Bronchial epithelial cell (primary cell): ENCODE data around the gene TOP3A. TPM values are rescaled to one million over a fixed set of nuclear protein-coding genes. Genes with fewer than 3 reads are reported as not detected.
A peak's percentile ranks its signal among the peaks of the same experiment; 100 is the strongest.

Experiments used
- DNase-seq: peaks from one replicate; pipeline ENCODE4 v3.0.0-alpha.2; 2010; ENCODE audit warnings: low read depth
- FAIRE-seq: peaks from 2 replicates; lab custom pipeline; 2011; peaks lifted over from hg19 to GRCh38; lab: Jason Lieb, UNC
- H3K27me3 ChIP-seq: 2 replicates; pipeline ENCODE4 v1.5.1; 2011; ENCODE audit warnings: low read length; ENCODE audit not compliant: control insufficient read depth, insufficient read depth
- H3K36me3 ChIP-seq: 2 replicates; pipeline ENCODE4 v1.5.1; 2011; ENCODE audit warnings: low read length; ENCODE audit not compliant: control insufficient read depth, insufficient read depth
- H3K4me3 ChIP-seq: 2 replicates; pipeline ENCODE4 v1.5.1; 2011; ENCODE audit warnings: mild to moderate bottlenecking, low read depth, low read length, control low read depth
- total RNA-seq: library from RNA; depleted of rRNA; stranded (reverse); fragments of >200 nt; gene quantifications from 2 replicates; pipeline ENCODE4 v1.2.1, GENCODE V29; 2014
- TF ChIP-seq, protein P1 (sequence below): IDR thresholded peaks from 2 replicates; pipeline ENCODE4 v1.5.1; 2011; ENCODE audit warnings: mild to moderate bottlenecking, moderate library complexity, low read length, control low read depth, inconsistent platforms; ENCODE audit not compliant: insufficient read depth, severe bottlenecking

Gene TOP3A
- total RNA-seq, 1 donor from 2014 or later, result 22.4 TPM

DNA sequence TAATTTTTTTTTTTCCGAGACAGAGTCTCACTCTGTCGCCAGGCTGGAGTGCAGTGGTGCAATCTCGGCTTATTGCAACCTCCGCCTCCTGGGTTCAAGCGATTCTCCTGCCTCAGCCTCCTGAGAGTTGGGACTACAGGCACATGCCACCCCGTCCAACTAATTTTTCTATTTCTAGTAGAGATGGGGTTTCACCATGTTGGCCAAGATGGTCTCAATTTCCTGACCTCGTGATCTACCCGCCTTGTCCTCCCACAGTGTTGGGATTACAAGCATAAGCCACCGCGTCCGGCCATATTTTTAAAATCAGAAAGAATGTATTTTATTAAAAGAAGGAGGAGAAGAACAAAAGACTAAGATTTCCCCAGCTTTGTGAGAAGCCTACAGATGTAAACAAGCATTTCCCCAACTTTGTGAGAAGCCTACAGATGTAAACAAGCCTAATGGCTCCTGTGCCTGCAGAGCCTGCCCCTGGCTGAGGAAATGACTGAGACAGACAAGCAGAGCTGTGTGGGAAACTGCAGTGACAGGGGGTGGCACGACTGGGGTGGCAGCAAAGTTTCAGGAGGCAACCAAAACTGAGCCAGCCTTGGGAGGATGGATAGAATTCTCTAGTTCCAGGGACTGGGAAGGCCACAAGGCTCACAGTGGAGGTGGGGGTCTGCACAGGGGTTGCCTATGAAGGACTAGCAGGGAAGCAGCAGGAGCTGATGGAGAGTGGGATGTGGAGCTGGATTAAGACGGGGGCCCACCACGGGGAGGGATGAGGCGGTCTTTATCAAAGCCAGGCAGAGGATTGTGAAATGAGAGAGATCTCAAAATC, 22.9 kb downstream of the TOP3A start:
- H3K27me3 ChIP-seq, result no peaks in the 10 kb centered on the region
- peaks cover 17% of the 10 kb centered on the region for H3K36me3 ChIP-seq
- DNase-seq (no peak), FAIRE-seq (no peak)
- H3K4me3 ChIP-seq, result no peak overlapping the region
- TF ChIP-seq, protein P1, sequence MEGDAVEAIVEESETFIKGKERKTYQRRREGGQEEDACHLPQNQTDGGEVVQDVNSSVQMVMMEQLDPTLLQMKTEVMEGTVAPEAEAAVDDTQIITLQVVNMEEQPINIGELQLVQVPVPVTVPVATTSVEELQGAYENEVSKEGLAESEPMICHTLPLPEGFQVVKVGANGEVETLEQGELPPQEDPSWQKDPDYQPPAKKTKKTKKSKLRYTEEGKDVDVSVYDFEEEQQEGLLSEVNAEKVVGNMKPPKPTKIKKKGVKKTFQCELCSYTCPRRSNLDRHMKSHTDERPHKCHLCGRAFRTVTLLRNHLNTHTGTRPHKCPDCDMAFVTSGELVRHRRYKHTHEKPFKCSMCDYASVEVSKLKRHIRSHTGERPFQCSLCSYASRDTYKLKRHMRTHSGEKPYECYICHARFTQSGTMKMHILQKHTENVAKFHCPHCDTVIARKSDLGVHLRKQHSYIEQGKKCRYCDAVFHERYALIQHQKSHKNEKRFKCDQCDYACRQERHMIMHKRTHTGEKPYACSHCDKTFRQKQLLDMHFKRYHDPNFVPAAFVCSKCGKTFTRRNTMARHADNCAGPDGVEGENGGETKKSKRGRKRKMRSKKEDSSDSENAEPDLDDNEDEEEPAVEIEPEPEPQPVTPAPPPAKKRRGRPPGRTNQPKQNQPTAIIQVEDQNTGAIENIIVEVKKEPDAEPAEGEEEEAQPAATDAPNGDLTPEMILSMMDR, result no peak

DNA sequence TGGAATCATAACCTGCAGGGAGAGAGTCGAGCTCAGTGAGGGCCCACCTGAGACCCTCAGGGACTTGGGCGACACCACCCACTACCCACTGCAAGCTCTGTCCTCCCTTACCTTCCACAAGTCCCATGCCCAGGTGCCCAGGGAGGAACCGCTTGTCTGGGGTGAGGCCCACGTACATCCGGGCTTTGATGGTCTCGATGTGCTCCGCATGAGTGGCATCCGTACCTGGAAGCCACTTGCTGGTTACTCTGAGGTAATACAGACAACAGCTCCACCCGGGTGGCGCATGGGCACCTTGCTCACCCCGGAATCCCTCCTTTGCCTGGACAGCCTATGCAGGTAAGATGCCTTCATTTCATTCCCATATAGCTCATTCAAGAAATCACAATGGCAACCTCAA, 29.5 kb downstream of the TOP3A start:
- peaks cover 24% of the 10 kb centered on the region for H3K36me3 ChIP-seq
- no peaks in the 10 kb centered on the region for H3K27me3 ChIP-seq
- TF ChIP-seq, protein P1, result no peak
- FAIRE-seq (no peak), DNase-seq (no peak)
- no peak overlapping the region for H3K4me3 ChIP-seq

DNA sequence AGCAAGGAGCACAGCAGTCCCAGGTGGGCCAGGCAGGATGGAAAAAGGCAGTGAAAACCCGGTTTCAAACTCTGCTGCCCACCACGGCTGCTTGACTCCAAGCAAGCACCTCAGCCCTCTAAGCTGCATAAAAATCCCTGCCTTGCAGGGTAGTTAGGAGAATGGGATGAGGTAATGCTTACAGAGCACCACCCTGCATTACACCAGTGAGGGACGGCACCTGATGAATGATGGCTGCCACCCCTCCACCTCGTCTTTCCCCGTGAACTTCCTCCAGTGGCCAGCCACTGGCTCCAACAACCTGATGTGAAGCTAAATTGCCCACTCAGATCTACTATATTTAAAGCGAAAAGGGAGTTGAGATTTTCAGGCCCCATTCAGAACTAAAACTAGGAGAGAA, 33.0 kb downstream of the TOP3A start:
- H3K4me3 ChIP-seq, result no peak overlapping the region
- TF ChIP-seq, protein P1, result no peak
- FAIRE-seq (no peak), DNase-seq (no peak)
- peaks cover 28% of the 10 kb centered on the region for H3K36me3 ChIP-seq
- no peaks in the 10 kb centered on the region for H3K27me3 ChIP-seq

DNA sequence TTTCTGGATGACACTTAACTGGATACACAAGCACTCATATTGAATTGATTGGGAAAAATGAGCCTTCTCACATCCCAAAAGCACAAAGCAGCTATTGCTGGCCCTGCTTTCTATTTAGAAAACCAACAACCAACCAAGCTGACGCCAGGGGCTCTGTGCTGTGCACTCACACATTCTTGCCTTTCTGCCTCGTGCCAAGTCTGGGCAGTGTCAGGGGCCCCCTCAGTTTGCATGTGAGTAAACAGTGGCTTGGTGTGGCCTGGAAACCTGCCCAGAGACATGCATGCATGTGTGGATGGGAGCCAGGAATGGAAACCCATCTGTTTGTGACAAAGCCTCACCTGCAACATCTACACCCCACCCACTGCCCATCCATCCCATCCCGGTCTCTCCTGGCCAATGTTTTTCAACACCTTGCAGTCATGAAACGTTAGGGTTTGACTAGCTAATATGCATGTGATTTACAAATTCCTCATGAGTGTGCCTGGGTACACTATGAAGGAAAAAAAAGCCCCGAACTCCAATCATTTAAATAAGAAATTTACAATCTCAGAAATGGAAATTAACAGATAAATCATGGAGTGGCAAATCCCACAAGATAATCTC, 33.9 kb downstream of the TOP3A start:
- TF ChIP-seq, protein P1, result no peak
- no peaks in the 10 kb centered on the region for H3K27me3 ChIP-seq
- H3K4me3 ChIP-seq, result no peak overlapping the region
- DNase-seq (no peak), FAIRE-seq (peak; percentile 13)
- peaks cover 33% of the 10 kb centered on the region for H3K36me3 ChIP-seq

DNA sequence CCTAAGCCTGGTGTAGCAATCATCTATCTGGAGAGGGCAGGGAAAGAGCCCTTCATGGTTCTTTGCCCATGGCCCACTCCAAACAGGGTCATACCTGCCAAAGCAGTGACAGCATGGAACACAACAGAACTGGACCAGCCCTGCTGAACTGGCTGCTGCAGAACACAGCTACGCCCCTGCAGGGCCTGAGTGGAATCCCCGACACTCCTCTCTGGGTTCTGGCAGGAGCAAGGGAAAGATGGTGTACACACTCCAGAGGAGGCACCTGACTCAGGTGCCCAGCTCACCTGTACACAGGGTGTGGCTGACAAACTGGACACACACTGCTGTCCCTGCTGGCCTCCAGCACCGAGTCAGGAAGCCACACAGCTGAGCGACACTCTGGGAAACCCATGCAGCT, 34.5 kb downstream of the TOP3A start:
- peaks cover 33% of the 10 kb centered on the region for H3K36me3 ChIP-seq

More for the DNA sequence above, 34.5 kb downstream of the TOP3A start:
- TF ChIP-seq, protein P1, result no peak
- DNase-seq (no peak), FAIRE-seq (peak; percentile 62)
- Histone ChIP-seq H3K4me3 (no peak overlapping the region), H3K27me3 (no peaks in the 10 kb centered on the region)
